ENCODE measurements around the gene IFTAP.

The IFTAP gene

DNA sequence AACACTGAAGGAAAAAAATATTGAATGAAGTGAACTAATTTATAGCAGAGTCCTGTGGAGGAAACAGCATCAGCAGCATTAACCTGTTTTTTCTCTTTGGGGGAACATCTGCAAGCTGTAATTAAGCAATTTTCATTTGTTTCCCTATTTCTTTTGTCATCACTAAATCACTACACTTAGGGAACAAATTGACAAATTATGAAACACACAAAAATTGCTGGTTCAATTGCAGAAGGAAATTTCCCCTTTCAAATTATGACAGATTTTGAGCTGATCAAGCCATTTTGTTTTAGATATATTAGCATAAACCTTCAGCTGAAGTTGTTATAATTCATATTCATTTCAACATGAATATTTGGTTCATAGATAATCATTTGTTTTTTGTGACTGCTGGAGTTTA is 25.9 kb downstream of the IFTAP start:
- TF ChIP-seq, protein P1, sequence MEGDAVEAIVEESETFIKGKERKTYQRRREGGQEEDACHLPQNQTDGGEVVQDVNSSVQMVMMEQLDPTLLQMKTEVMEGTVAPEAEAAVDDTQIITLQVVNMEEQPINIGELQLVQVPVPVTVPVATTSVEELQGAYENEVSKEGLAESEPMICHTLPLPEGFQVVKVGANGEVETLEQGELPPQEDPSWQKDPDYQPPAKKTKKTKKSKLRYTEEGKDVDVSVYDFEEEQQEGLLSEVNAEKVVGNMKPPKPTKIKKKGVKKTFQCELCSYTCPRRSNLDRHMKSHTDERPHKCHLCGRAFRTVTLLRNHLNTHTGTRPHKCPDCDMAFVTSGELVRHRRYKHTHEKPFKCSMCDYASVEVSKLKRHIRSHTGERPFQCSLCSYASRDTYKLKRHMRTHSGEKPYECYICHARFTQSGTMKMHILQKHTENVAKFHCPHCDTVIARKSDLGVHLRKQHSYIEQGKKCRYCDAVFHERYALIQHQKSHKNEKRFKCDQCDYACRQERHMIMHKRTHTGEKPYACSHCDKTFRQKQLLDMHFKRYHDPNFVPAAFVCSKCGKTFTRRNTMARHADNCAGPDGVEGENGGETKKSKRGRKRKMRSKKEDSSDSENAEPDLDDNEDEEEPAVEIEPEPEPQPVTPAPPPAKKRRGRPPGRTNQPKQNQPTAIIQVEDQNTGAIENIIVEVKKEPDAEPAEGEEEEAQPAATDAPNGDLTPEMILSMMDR (IDR thresholded peaks at IDR 0.05; ENCODE audit: low read depth, low read length) = no peak
- no peak overlapping the region for H3K4me3 ChIP-seq (ENCODE audit: low read depth, low read length)

DNA sequence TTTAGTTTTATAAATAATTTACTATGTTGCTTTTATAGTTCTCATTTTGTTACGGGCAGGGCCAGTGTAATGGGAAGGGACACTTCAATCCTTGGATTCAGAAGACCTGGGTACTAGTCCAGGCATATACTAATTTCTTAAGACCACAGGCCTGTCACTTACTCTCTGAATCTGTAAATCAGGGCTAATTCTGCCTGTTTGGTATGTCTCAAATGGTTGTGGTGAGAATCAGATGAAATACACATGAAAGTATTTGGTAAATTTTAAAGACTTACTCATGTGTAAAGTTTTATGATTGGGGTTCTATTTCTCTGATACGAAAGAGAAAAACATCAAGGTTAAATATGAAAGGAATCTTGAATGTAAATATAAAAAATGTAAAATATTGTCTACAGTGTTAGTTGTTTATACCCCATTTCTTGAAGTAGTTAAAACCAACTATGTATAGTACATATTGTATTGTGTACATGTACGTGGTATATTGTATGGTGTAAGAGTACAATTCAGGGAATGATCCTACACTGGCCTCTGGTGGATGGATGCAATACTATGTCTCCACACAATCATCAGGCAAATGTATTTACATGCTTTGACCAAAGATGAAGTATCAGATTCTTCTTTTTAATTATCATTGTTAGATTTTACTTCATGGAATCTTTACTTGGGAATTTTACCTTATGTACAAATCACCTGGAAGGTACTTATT is 28.3 kb downstream of the IFTAP start:
- no peak overlapping the region for H3K4me3 ChIP-seq (ENCODE audit: low read depth, low read length)
- TF ChIP-seq, protein P1 (IDR thresholded peaks at IDR 0.05; ENCODE audit: low read depth, low read length) = no peak

DNA sequence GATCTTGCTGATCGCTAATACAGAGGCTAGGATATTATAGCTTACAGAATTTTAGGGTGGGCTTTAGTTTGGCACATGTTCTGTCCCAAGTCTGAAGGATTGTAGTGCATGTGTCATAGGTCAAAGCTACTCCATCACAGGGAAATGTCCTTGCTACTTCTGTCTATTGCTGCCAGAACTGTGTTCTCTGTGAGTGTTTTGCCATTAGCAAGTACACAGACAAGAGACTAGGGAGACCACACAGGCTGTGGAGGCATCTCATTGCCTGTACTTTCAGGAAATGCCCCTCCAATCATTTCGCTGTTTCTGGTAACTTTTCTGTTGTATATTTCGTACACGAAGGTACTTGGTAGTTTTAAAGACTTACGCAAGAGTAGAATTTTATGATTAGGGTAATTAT is 29.2 kb downstream of the IFTAP start:
- TF ChIP-seq, protein P1 (IDR thresholded peaks at IDR 0.05; ENCODE audit: low read depth, low read length) = no peak
- H3K4me3 ChIP-seq (ENCODE audit: low read depth, low read length) = no peak overlapping the region

DNA sequence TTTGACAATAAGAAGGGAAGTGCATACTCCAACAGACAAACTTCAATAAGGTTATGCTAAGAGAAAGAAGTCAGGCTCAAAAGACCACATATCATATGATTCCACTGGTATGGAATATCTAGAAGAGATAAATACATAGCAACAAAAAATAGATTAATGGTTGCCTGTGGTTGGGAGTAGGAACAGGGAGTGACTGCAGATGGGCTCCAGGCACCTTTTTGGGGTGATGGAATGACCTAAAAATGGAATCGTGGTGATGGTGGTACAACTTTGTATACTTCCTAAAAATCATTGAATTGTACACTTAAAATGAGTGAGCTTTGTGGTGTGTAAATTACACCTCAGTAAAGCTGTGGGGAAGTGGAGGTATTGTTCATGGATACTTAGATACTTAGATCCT is 32.7 kb downstream of the IFTAP start:
- no peak overlapping the region for H3K4me3 ChIP-seq (ENCODE audit: low read depth, low read length)
- TF ChIP-seq, protein P1 (IDR thresholded peaks at IDR 0.05; ENCODE audit: low read depth, low read length) = no peak

DNA sequence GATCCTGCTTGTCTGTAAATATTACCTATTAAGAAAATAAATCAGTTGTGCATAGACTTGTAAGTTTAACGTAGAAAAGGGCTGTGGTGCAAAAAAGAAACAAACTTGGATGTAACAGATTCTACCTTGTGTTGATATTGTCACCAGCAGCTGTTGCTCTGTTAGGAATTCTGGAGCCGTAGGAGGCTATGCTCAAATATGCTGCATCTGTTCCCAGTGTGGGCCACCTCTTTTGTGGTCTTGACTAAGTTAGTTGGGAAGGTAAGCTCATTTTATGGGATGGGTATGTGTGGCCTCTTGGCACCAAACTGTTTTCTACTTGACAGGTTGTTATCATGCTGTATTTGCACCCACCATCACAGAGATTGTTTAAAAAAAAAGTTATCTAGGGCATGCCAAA is 33.2 kb downstream of the IFTAP start:
- TF ChIP-seq, protein P1 (IDR thresholded peaks at IDR 0.05; ENCODE audit: low read depth, low read length) = no peak
- no peak overlapping the region for H3K4me3 ChIP-seq (ENCODE audit: low read depth, low read length)

DNA sequence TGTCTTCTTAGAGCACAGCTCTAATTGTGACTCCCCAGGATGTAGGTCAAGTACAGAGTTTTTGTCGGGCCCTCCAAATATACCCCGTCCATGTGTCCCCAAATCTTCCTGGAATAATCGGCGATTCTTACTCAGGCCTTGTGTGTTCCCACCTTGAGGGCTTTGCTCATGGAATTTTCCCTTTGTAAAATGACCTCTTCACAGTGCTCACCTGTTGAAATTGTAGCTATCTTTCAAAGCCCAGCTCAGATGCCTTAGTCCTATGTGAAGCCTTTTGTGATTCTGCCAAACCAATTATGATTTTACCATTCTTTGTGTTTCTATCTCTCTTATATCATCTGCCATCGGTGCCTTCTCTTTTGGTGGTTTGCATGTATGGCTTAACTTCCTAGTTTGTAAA is 33.8 kb downstream of the IFTAP start:
- H3K4me3 ChIP-seq (ENCODE audit: low read depth, low read length) = no peak overlapping the region
- TF ChIP-seq, protein P1 (IDR thresholded peaks at IDR 0.05; ENCODE audit: low read depth, low read length) = no peak

DNA sequence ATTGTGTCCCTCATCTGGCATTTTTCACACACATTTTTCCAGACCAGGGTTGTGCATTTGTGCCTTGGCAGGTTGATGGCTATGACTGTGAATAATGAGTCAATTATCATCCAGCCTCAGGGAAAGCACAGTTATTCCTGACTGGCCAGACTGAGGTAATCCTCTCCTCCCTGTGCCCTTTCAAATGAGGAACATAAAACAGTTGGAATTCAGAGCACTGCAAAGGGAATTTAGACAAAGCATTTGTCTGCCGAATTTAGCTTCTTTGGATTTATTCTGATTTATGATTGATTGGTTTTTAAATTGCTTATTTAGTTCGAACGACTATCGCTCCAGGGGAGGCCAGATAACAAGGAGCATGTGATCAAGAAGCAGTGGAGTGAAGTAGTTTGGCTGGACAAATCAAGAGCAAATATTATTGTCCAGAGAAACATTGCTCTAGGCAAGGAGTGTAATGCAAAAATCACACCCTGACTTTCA is 34.5 kb downstream of the IFTAP start:
- TF ChIP-seq, protein P1 (IDR thresholded peaks at IDR 0.05; ENCODE audit: low read depth, low read length) = no peak
- no peak overlapping the region for H3K4me3 ChIP-seq (ENCODE audit: low read depth, low read length)
